HepG2 (cell line): ENCODE data around the gene SUCLA2. TPM values are rescaled to one million over a fixed set of nuclear protein-coding genes. Genes with fewer than 3 reads are reported as not detected.

Source experiments
- HOXA9 ChIP-seq: sonication (generic); formaldehyde crosslinking; IDR thresholded peaks from 2 replicates; pipeline ENCODE4 v1.8.1; 2022; ENCODE audit warnings: missing genetic modification reagents, mild to moderate bottlenecking, moderate library complexity, borderline replicate concordance
- LCORL ChIP-seq, 2 experiments: fragments of 450-650 bp in 1 of 2; sonication (generic) in 1 of 2; formaldehyde crosslinking in 1 of 2; IDR thresholded peaks; 2 replicates each; pipeline versions ENCODE4 v1.5.0 to v1.6.1; 2017 to 2020; ENCODE audit warnings: antibody characterized with exemption in 1 of 2, missing genetic modification reagents in 1 of 2
- MBD4 ChIP-seq: IDR thresholded peaks from 2 replicates; pipeline ENCODE4 v1.6.1; 2012; ENCODE audit warnings: low read length, inconsistent platforms, borderline replicate concordance
- NPAS2 ChIP-seq: sonication (generic); formaldehyde crosslinking; IDR thresholded peaks from 2 replicates; pipeline ENCODE4 v1.8.0; 2022; ENCODE audit warnings: mild to moderate bottlenecking, missing genetic modification reagents, borderline replicate concordance
- NR0B2 ChIP-seq: sonication (generic); formaldehyde crosslinking; IDR thresholded peaks from 2 replicates; pipeline ENCODE4 v1.4.0; 2020; ENCODE audit warnings: mild to moderate bottlenecking, missing genetic modification reagents
- TGIF2 ChIP-seq: IDR thresholded peaks from 2 replicates; pipeline ENCODE4 v1.6.1; 2016; ENCODE audit warnings: control low read depth, missing compliant biosample characterization
- XRCC5 ChIP-seq: fragments of 200-400 bp; formaldehyde crosslinking; optimal IDR thresholded peaks from 2 replicates; pipeline ENCODE3; 2017; ENCODE audit warnings: mild to moderate bottlenecking, low read length
- ZHX1 ChIP-seq: sonication (generic); formaldehyde crosslinking; IDR thresholded peaks from 2 replicates; pipeline ENCODE4 v1.8.1; 2022; ENCODE audit warnings: low read depth, mild to moderate bottlenecking, missing genetic modification reagents
- ZNF264 ChIP-seq: sonication (generic); formaldehyde crosslinking; IDR thresholded peaks from 2 replicates; pipeline ENCODE4 v1.4.0; 2020; ENCODE audit warnings: missing genetic modification reagents
- ZNF33B ChIP-seq: sonication (generic); formaldehyde crosslinking; IDR thresholded peaks from 2 replicates; pipeline ENCODE4 v1.5.1; 2020; ENCODE audit warnings: mild to moderate bottlenecking, missing genetic modification reagents
- ZNF44 ChIP-seq: sonication (generic); formaldehyde crosslinking; IDR thresholded peaks from 2 replicates; pipeline ENCODE4 v1.5.1; 2020; ENCODE audit warnings: mild to moderate bottlenecking, missing genetic modification reagents
- ZNF512B ChIP-seq: sonication (generic); formaldehyde crosslinking; IDR thresholded peaks from 2 replicates; pipeline ENCODE4 v1.5.1; 2020; ENCODE audit warnings: missing genetic modification reagents, mild to moderate bottlenecking, borderline replicate concordance
- ZNF703 ChIP-seq: sonication (generic); formaldehyde crosslinking; IDR thresholded peaks from 2 replicates; pipeline ENCODE4 v1.5.1; 2020; ENCODE audit warnings: missing genetic modification reagents, mild to moderate bottlenecking, moderate library complexity, borderline replicate concordance
- ZNF777 ChIP-seq: sonication (generic); formaldehyde crosslinking; IDR thresholded peaks from 2 replicates; pipeline ENCODE4 v1.4.0; 2020; ENCODE audit warnings: missing genetic modification reagents
- ZNF850 ChIP-seq: sonication (generic); formaldehyde crosslinking; conservative IDR thresholded peaks from 2 replicates; pipeline ENCODE4 v1.9.0; 2021; ENCODE audit warnings: mild to moderate bottlenecking, missing genetic modification reagents
- polyA plus RNA-seq, 8 experiments: library from polyadenylated mRNA; depleted of rRNA in 3 of 8; stranded (reverse) in 7 of 8; unstranded in 1 of 8; fragments of >200 nt; fragmentation: Illumina TruSeq in 4 of 8; extraction: Trizol in 4 of 8; gene quantifications; 2 replicates each; pipeline versions ENCODE4 v1.2.1 to v1.2.3, GENCODE V29; 2011 to 2016; ENCODE audit warnings: low read depth in 4 of 8, missing spikeins in 1 of 8, mixed read lengths in 1 of 8; ENCODE audit not compliant: insufficient read depth in 1 of 8
- total RNA-seq, 5 experiments: library from RNA; depleted of rRNA; stranded (reverse); fragments of >200 nt; fragmentation: Illumina TruSeq; extraction: Trizol; gene quantifications; 2 replicates each; pipeline ENCODE4 v1.2.3, GENCODE V29; 2016; ENCODE audit warnings: low read depth in 1 of 5
- TF ChIP-seq, protein P1 (sequence below): sonication (generic); formaldehyde crosslinking; IDR thresholded peaks from 2 replicates; pipeline ENCODE4 v1.4.0; 2020; ENCODE audit warnings: missing genetic modification reagents
- TF ChIP-seq, protein P2 (sequence below): sonication (generic); formaldehyde crosslinking; IDR thresholded peaks from 2 replicates; pipeline ENCODE4 v1.8.0; 2022; ENCODE audit warnings: mild to moderate bottlenecking, missing genetic modification reagents, moderate library complexity
- TF ChIP-seq, protein P3 (sequence below): sonication (generic); formaldehyde crosslinking; conservative IDR thresholded peaks from 2 replicates; pipeline ENCODE4 v1.8.1; 2023; ENCODE audit warnings: missing genetic modification reagents

SUCLA2 gene
- total and polyA plus RNA-seq, 2 of the 13 experiments (the other 11 are each of a cell fraction or from before 2014, with no cell fraction given), result 28.4 to 77.1 TPM

DNA sequence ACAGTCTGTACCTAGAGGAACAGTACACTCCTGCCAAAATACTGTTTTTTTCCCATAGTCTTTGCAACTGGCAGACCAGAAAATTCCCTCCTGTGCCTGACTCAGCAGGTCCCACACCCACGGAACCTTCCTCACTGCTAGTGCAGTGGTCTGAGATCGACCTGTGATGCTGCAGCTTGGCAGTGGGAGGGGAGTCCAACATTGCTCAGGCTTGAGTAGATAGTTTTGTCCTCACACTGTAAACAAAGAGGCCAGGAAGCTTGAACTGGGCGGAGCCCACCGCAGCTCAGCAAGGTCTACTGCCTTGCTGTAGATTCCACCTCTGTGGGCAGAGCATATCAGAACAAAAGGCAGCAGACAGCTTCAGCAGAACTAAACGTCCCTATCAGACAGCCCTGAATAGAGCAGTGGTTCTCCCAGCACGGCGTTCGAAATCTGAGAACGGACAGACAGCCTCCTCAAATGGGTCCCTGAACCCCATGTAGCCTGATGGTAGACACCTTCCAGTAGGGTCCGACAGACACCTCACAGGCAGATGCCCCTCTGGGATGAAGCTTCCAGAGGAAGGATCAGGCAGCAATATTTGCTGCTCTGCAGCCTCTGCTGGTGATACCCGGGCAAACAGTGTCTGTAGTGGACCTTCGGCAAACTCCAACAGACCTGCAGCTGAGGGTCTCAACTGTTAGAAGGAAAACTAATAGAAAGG, 92.7 kb downstream of the SUCLA2 start (continued):
- 0 out of 2 replicates have a peak, but pooled peaks have one; percentile 34 for TF ChIP-seq ZHX1 (CRISPR knock-in tag)
- no peak for TF ChIP-seq ZNF264
- TF ChIP-seq ZNF512B (CRISPR knock-in tag), result no peak
- no peak for TF ChIP-seq ZNF44
- TF ChIP-seq, protein P1, sequence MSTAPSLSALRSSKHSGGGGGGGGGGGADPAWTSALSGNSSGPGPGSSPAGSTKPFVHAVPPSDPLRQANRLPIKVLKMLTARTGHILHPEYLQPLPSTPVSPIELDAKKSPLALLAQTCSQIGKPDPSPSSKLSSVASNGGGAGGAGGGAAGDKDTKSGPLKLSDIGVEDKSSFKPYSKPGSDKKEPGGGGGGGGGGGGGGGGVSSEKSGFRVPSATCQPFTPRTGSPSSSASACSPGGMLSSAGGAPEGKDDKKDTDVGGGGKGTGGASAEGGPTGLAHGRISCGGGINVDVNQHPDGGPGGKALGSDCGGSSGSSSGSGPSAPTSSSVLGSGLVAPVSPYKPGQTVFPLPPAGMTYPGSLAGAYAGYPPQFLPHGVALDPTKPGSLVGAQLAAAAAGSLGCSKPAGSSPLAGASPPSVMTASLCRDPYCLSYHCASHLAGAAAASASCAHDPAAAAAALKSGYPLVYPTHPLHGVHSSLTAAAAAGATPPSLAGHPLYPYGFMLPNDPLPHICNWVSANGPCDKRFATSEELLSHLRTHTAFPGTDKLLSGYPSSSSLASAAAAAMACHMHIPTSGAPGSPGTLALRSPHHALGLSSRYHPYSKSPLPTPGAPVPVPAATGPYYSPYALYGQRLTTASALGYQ (CRISPR knock-in tag), result no peak
- no peak for TF ChIP-seq LCORL (IDR thresholded peaks at IDR 0.05)
- peak; percentile 26; the same call in 1 of the 2 replicates for TF ChIP-seq LCORL (CRISPR knock-in tag; IDR thresholded peaks at IDR 0.05)
- no peak for TF ChIP-seq ZNF703
- TF ChIP-seq, protein P2, sequence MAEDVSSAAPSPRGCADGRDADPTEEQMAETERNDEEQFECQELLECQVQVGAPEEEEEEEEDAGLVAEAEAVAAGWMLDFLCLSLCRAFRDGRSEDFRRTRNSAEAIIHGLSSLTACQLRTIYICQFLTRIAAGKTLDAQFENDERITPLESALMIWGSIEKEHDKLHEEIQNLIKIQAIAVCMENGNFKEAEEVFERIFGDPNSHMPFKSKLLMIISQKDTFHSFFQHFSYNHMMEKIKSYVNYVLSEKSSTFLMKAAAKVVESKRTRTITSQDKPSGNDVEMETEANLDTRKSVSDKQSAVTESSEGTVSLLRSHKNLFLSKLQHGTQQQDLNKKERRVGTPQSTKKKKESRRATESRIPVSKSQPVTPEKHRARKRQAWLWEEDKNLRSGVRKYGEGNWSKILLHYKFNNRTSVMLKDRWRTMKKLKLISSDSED, result no peak
- TF ChIP-seq ZNF777 (CRISPR knock-in tag), result no peak
- no peak for TF ChIP-seq ZNF33B (CRISPR knock-in tag)
- TF ChIP-seq MBD4, result no peak
- TF ChIP-seq, protein P3, sequence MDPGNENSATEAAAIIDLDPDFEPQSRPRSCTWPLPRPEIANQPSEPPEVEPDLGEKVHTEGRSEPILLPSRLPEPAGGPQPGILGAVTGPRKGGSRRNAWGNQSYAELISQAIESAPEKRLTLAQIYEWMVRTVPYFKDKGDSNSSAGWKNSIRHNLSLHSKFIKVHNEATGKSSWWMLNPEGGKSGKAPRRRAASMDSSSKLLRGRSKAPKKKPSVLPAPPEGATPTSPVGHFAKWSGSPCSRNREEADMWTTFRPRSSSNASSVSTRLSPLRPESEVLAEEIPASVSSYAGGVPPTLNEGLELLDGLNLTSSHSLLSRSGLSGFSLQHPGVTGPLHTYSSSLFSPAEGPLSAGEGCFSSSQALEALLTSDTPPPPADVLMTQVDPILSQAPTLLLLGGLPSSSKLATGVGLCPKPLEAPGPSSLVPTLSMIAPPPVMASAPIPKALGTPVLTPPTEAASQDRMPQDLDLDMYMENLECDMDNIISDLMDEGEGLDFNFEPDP (CRISPR knock-in tag), result no peak
- TF ChIP-seq NR0B2 (CRISPR knock-in tag), result no peak
- TF ChIP-seq HOXA9, result no peak
- no peak for TF ChIP-seq ZNF850 (CRISPR knock-in tag)
- peak; percentile 36 for TF ChIP-seq XRCC5
- TF ChIP-seq TGIF2, result no peak
- no peak for TF ChIP-seq NPAS2 (CRISPR knock-in tag)
